NB4 (cell line): Measurements from ENCODE around the gene SCIN.

Experiments used
- CTCF ChIP-seq: IDR thresholded peaks from one replicate; pipeline ENCODE4 v1.5.1; 2012; ENCODE audit warnings: low read depth, low read length
- MAX ChIP-seq: IDR thresholded peaks from 2 replicates; pipeline ENCODE4 v1.6.1; 2011; ENCODE audit warnings: low read depth, low read length
- MYC ChIP-seq: IDR thresholded peaks from 2 replicates; pipeline ENCODE4 v1.6.1; 2011; ENCODE audit warnings: low read depth, low read length
- POLR2A ChIP-seq: IDR thresholded peaks from 2 replicates; pipeline ENCODE4 v1.6.1; 2011; ENCODE audit warnings: mild to moderate bottlenecking; ENCODE audit not compliant: insufficient read length; ENCODE audit errors: extremely low read depth

GRCh38 chr7:12643001-12643643 is 72.6 kb downstream of the SCIN start:
- no peak for TF ChIP-seq MAX
- TF ChIP-seq CTCF, result no peak
- no peak for TF ChIP-seq POLR2A
- TF ChIP-seq MYC, result no peak
